ENCODE measurements around the gene FUBP1. TPM values are rescaled to one million over a fixed set of nuclear protein-coding genes. Genes with fewer than 3 reads are reported as not detected.

Gene FUBP1
- total RNA-seq, 1 experiment from 2014 or later = 208 TPM

DNA sequence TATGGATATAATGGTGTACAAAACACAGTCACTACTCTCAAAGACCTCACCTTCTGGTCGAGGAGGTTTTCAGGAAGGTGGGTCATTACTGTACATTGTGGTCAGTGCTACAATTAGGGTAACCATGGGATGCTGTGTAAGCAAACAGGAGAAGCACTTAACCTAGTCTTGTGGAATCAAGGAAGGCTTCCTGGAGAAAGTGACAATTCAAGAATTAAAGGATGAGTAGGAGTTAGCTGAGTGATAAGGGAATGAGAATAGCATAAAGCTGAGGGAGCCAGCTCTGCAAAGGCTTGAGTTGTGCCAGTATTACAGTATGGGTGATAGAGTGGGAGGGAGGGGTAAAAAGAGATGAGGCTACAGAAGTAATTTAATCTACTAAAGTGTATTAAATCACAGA is 73.3 kb downstream of the FUBP1 start (continued):
- TF ChIP-seq, protein P1, sequence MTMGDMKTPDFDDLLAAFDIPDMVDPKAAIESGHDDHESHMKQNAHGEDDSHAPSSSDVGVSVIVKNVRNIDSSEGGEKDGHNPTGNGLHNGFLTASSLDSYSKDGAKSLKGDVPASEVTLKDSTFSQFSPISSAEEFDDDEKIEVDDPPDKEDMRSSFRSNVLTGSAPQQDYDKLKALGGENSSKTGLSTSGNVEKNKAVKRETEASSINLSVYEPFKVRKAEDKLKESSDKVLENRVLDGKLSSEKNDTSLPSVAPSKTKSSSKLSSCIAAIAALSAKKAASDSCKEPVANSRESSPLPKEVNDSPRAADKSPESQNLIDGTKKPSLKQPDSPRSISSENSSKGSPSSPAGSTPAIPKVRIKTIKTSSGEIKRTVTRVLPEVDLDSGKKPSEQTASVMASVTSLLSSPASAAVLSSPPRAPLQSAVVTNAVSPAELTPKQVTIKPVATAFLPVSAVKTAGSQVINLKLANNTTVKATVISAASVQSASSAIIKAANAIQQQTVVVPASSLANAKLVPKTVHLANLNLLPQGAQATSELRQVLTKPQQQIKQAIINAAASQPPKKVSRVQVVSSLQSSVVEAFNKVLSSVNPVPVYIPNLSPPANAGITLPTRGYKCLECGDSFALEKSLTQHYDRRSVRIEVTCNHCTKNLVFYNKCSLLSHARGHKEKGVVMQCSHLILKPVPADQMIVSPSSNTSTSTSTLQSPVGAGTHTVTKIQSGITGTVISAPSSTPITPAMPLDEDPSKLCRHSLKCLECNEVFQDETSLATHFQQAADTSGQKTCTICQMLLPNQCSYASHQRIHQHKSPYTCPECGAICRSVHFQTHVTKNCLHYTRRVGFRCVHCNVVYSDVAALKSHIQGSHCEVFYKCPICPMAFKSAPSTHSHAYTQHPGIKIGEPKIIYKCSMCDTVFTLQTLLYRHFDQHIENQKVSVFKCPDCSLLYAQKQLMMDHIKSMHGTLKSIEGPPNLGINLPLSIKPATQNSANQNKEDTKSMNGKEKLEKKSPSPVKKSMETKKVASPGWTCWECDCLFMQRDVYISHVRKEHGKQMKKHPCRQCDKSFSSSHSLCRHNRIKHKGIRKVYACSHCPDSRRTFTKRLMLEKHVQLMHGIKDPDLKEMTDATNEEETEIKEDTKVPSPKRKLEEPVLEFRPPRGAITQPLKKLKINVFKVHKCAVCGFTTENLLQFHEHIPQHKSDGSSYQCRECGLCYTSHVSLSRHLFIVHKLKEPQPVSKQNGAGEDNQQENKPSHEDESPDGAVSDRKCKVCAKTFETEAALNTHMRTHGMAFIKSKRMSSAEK (CRISPR knock-in tag; IDR thresholded peaks at IDR 0.05; ENCODE audit: borderline replicate concordance) = no peak

DNA sequence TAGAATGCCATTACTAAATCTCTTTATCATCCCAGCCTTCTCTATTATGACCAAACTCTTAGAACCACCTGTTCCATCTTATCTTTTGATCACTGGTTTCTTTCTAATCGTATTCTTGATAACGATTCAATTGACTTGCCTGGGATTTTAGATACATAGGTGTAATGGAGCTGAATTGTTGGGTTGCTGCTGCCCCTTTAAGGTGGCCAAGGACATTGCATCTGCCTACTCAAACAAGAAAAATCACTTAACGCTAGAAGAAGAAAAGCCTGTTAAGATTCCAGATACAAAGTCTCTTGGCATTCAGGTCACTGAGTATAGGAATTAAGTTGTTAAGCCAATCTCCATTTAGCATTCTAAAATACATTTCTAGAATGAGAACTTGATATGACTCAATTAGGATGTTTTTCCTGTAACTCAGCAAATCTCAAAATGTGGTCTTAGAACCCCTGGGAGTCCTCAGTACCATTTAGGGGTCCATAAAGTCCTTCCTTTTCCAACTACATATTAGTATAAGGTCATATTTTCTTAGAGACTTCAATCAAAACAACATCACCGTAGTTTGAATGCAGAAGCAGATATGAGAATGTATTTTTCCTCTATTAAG is 78.1 kb downstream of the FUBP1 start:
- Mint-ChIP-seq H3K27me3 (ENCODE audit: low read depth) (no peaks in the 10 kb centered on the region), H3K4me1 (no peaks in the 10 kb centered on the region), H3K27ac (no peak overlapping the region), H3K9me3 (peaks cover 3% of the 10 kb centered on the region), H3K4me3 (no peak overlapping the region), H3K36me3 (no peaks in the 10 kb centered on the region)
- POLR2A ChIA-PET = no interaction called here
- CTCF ChIA-PET = interaction anchor here (0.6 to 2.0 kb wide), 9 partner anchors 9 to 214 kb away, joined by 3 to 11 read pairs (median 4); partner anchors contain the start of genes MIGA1 and NEXN
- DNase-seq (ENCODE audit: low spot score) (peak; percentile 19), ATAC-seq (peak; percentile 87)
- TF ChIP-seq SOX15 (CRISPR knock-in tag; IDR thresholded peaks at IDR 0.05) (no peak), CTCF (IDR thresholded peaks at IDR 0.05) (peak; percentile 28; the same call in 1 of the 2 replicates)

GRCh38 chr1:77899647-77900320 is 79.1 kb downstream of the FUBP1 start:
- POLR2A ChIA-PET = interaction anchor here (0.5 kb wide), 1 partner anchor 194 kb away, joined by 3 read pairs; no protein-coding TSS in a partner anchor
- no peaks in the 10 kb centered on the region for H3K4me1 Mint-ChIP-seq
- CTCF ChIA-PET = interaction anchor here (0.5 to 2.0 kb wide), 8 partner anchors 10 to 127 kb away, joined by 3 to 11 read pairs (median 4); partner anchors contain the start of genes MIGA1 and NEXN
- TF ChIP-seq ETV6 (CRISPR knock-in tag; IDR thresholded peaks at IDR 0.05) = no peak
- no peak for TF ChIP-seq CBFB (CRISPR knock-in tag; IDR thresholded peaks at IDR 0.05; ENCODE audit: low read depth)
- TF ChIP-seq FOXK1 (CRISPR knock-in tag; IDR thresholded peaks at IDR 0.05) = no peak
- peak; percentile 76 for TF ChIP-seq HMGA2 (CRISPR knock-in tag; IDR thresholded peaks at IDR 0.05)
- TF ChIP-seq, protein P2, sequence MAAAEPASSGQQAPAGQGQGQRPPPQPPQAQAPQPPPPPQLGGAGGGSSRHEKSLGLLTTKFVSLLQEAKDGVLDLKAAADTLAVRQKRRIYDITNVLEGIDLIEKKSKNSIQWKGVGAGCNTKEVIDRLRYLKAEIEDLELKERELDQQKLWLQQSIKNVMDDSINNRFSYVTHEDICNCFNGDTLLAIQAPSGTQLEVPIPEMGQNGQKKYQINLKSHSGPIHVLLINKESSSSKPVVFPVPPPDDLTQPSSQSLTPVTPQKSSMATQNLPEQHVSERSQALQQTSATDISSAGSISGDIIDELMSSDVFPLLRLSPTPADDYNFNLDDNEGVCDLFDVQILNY (CRISPR knock-in tag; IDR thresholded peaks at IDR 0.05) = no peak
- TF ChIP-seq RORB (CRISPR knock-in tag; IDR thresholded peaks at IDR 0.05) = no peak
- no peak for DNase-seq (ENCODE audit: low spot score)
- H3K27ac Mint-ChIP-seq = no peak overlapping the region
- ATAC-seq = no peak
- H3K27me3 Mint-ChIP-seq (ENCODE audit: low read depth) = no peaks in the 10 kb centered on the region
- peaks cover 3% of the 10 kb centered on the region for H3K9me3 Mint-ChIP-seq
- H3K4me3 Mint-ChIP-seq = no peak overlapping the region
- H3K36me3 Mint-ChIP-seq = no peaks in the 10 kb centered on the region

Other genes with a start within 250 kb of the FUBP1 start
- gene USP33, start 219.2 kb downstream of the FUBP1 start, total RNA-seq (2021) = 57.5 to 61.6 TPM (median 59.9 TPM) in 3 replicates
- gene MIGA1, start 199.4 kb downstream of the FUBP1 start, total RNA-seq (2021) = 6.0 to 6.3 TPM (median 6.2 TPM) in 3 replicates
- 1.4 to 2.5 TPM (median 1.6 TPM) in 3 replicates for gene NEXN, start 90.4 kb downstream of the FUBP1 start, total RNA-seq (2021)
- 23.4 to 26.5 TPM (median 26.0 TPM) in 3 replicates for gene DNAJB4, start 25.9 kb upstream of the FUBP1 start, total RNA-seq (2021)
- gene GIPC2, start 66.9 kb upstream of the FUBP1 start, total RNA-seq (2021) = 0.83 to 1.6 TPM (median 1.1 TPM) in 3 replicates

All from WTC11 (cell line).